ENCODE data around the gene MAGEB3. TPM values are rescaled to one million over a fixed set of nuclear protein-coding genes. Genes with fewer than 3 reads are reported as not detected.

Gene MAGEB3
- total and polyA plus RNA-seq, 4 donors = not detected

DNA sequence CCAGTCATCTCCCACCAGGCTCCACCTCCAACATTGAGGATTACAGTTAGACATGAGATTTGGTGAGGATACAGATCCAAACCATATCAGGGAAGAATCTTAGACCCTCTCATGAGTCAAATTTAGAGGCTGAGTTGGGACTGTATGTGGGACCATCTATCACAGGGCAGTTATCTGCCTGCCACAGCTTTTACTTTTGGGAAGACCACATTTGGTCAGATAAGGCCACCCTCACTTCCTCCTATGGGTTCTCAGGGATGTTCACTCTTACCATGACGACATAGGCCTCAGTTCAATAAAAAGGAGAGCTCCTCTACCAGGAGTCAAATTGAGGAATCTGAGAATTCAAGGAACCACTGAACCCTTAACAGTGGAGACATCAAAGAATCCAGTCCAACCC lies 13.0 kb upstream of the MAGEB3 start:
- no peak for TF ChIP-seq SP1 (IDR thresholded peaks at IDR 0.05)
- TF ChIP-seq, protein P1, sequence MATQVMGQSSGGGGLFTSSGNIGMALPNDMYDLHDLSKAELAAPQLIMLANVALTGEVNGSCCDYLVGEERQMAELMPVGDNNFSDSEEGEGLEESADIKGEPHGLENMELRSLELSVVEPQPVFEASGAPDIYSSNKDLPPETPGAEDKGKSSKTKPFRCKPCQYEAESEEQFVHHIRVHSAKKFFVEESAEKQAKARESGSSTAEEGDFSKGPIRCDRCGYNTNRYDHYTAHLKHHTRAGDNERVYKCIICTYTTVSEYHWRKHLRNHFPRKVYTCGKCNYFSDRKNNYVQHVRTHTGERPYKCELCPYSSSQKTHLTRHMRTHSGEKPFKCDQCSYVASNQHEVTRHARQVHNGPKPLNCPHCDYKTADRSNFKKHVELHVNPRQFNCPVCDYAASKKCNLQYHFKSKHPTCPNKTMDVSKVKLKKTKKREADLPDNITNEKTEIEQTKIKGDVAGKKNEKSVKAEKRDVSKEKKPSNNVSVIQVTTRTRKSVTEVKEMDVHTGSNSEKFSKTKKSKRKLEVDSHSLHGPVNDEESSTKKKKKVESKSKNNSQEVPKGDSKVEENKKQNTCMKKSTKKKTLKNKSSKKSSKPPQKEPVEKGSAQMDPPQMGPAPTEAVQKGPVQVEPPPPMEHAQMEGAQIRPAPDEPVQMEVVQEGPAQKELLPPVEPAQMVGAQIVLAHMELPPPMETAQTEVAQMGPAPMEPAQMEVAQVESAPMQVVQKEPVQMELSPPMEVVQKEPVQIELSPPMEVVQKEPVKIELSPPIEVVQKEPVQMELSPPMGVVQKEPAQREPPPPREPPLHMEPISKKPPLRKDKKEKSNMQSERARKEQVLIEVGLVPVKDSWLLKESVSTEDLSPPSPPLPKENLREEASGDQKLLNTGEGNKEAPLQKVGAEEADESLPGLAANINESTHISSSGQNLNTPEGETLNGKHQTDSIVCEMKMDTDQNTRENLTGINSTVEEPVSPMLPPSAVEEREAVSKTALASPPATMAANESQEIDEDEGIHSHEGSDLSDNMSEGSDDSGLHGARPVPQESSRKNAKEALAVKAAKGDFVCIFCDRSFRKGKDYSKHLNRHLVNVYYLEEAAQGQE (IDR thresholded peaks at IDR 0.05) = no peak
- TF ChIP-seq CTCF (IDR thresholded peaks at IDR 0.05; ENCODE audit: low read depth, low read length, missing input control) = no peak
- TF ChIP-seq ATF3 (IDR thresholded peaks at IDR 0.05) = no peak
- TF ChIP-seq EGR1 (IDR thresholded peaks at IDR 0.05; ENCODE audit: low read depth in 2 of 2) = no peak
- TF ChIP-seq GABPA (IDR thresholded peaks at IDR 0.05 in 1 of 2, conservative IDR thresholded peaks at IDR 0.05 in 1 of 2) = no peak
- TF ChIP-seq JUND (IDR thresholded peaks at IDR 0.05) = no peak
- TF ChIP-seq, protein P2, sequence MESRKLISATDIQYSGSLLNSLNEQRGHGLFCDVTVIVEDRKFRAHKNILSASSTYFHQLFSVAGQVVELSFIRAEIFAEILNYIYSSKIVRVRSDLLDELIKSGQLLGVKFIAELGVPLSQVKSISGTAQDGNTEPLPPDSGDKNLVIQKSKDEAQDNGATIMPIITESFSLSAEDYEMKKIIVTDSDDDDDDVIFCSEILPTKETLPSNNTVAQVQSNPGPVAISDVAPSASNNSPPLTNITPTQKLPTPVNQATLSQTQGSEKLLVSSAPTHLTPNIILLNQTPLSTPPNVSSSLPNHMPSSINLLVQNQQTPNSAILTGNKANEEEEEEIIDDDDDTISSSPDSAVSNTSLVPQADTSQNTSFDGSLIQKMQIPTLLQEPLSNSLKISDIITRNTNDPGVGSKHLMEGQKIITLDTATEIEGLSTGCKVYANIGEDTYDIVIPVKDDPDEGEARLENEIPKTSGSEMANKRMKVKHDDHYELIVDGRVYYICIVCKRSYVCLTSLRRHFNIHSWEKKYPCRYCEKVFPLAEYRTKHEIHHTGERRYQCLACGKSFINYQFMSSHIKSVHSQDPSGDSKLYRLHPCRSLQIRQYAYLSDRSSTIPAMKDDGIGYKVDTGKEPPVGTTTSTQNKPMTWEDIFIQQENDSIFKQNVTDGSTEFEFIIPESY (IDR thresholded peaks at IDR 0.05) = no peak
- TF ChIP-seq RAD21 (IDR thresholded peaks at IDR 0.05) = no peak
- TF ChIP-seq RXRA (IDR thresholded peaks at IDR 0.05) = no peak
- no peak for TF ChIP-seq YY1 (IDR thresholded peaks at IDR 0.05)
- TF ChIP-seq NR2F2 (IDR thresholded peaks at IDR 0.05) = no peak
- no peak for TF ChIP-seq TAF1 (conservative IDR thresholded peaks at IDR 0.05)
- no peak for TF ChIP-seq HNF4G (IDR thresholded peaks at IDR 0.05)
- no peak for TF ChIP-seq MAX (IDR thresholded peaks at IDR 0.05)
- no peak for TF ChIP-seq FOXA1 (IDR thresholded peaks at IDR 0.05)
- TF ChIP-seq HNF4A (conservative IDR thresholded peaks at IDR 0.05) = no peak
- TF ChIP-seq FOXA2 (IDR thresholded peaks at IDR 0.05) = no peak
- H3K9ac ChIP-seq (ENCODE audit: low read depth in 1 of 2, low read length in 2 of 2) = no peak overlapping the region
- no peaks in the 10 kb centered on the region for H3K4me1 ChIP-seq (ENCODE audit: control insufficient read depth in 4 of 4, insufficient read depth in 4 of 4, low read length in 3 of 4)
- DNase-seq (ENCODE audit: low spot score) = no peak
- H3K36me3 ChIP-seq (ENCODE audit: control insufficient read depth in 4 of 4, insufficient read depth in 3 of 4, low read depth in 1 of 4, low read length in 3 of 4) = no peaks in the 10 kb centered on the region
- peaks cover 0 to under 1% (median 0%) of the 10 kb centered on the region in 4 donors for H3K27me3 ChIP-seq (ENCODE audit: control insufficient read depth in 4 of 4, insufficient read depth in 4 of 4, low read length in 3 of 4)
- H3K27ac ChIP-seq (ENCODE audit: low read depth in 1 of 2, low read length in 2 of 2) = no peak overlapping the region
- WGBS = 87% methylated on average over 1 of the region's 1 CpG
- no peaks in the 10 kb centered on the region for H3K9me3 ChIP-seq (ENCODE audit: control insufficient read depth in 4 of 4, low read length in 3 of 4)
- no peak overlapping the region for H3K4me3 ChIP-seq (ENCODE audit: low read depth in 1 of 3, low read length in 3 of 3)

All from liver (tissue), 9 donors.